ENCODE results near the gene HNRNPA3. TPM values are rescaled to one million over a fixed set of nuclear protein-coding genes. Genes with fewer than 3 reads are reported as not detected.
"Not testable (repeated sequence)": the region's sequence is repeated elsewhere in the genome, so short reads cannot be mapped to it uniquely, and the experiment has no call there.

Gene HNRNPA3
- total and polyA plus RNA-seq, 10 of the 15 experiments (the other 5 are each of a cell fraction or from before 2014, with no cell fraction given): 40.4 to 343 (median 206) TPM

- H3K27me3 ChIP-seq (replicated peaks in 1 of 2; ENCODE audit: control insufficient read depth in 2 of 2, insufficient read depth in 2 of 2, low read length in 1 of 2); FAIRE-seq; BruUV-seq (replicated peaks); H3K4me3 ChIP-seq; H3K27ac ChIP-seq (ENCODE audit: control insufficient read depth, insufficient read depth); H3K9ac ChIP-seq (ENCODE audit: control insufficient read depth, insufficient read depth, low read length); intact Hi-C loops (cut with micrococcal nuclease; ENCODE audit: unreplicated experiment); H3K4me1 ChIP-seq (ENCODE audit: control insufficient read depth, insufficient read depth, low read length); H3K9me3 ChIP-seq (replicated peaks; ENCODE audit: control insufficient read depth, insufficient read depth, low read length); H3K79me2 ChIP-seq (ENCODE audit: control insufficient read depth, insufficient read depth, low read length); H4K20me1 ChIP-seq (ENCODE audit: control insufficient read depth, insufficient read depth); H3K4me2 ChIP-seq (ENCODE audit: control insufficient read depth, insufficient read depth); in situ Hi-C loops (cut with MboI); H3K36me3 ChIP-seq (ENCODE audit: control insufficient read depth in 2 of 2, insufficient read depth in 2 of 2, low read length in 1 of 2); H2AFZ ChIP-seq (ENCODE audit: control insufficient read depth, low read depth, low read length); ATAC-seq; DNase-seq (ENCODE audit: low read depth, low spot score); RAD21 ChIA-PET (ENCODE audit: unreplicated experiment): not testable (repeated sequence)
- ChIA-PET CTCF (interaction anchor here (0.7 to 0.8 kb wide), 2 partner anchors 14 to 813 kb away, joined by 3 read pairs; no protein-coding TSS in a partner anchor), POLR2A (interaction anchor here (0.8 kb wide), 1 partner anchor 10 kb away, joined by 3 read pairs; no protein-coding TSS in a partner anchor), SMC1A (ENCODE audit: uncharacterized antibody, unreplicated experiment) (interaction anchor here (1.0 to 1.8 kb wide), 2 partner anchors 10 to 11 kb away, joined by 3 to 4 read pairs; no protein-coding TSS in a partner anchor)
Observed at GRCh38 chr2:177179671-177180070, 32.9 kb upstream of the HNRNPA3 start.

DNA sequence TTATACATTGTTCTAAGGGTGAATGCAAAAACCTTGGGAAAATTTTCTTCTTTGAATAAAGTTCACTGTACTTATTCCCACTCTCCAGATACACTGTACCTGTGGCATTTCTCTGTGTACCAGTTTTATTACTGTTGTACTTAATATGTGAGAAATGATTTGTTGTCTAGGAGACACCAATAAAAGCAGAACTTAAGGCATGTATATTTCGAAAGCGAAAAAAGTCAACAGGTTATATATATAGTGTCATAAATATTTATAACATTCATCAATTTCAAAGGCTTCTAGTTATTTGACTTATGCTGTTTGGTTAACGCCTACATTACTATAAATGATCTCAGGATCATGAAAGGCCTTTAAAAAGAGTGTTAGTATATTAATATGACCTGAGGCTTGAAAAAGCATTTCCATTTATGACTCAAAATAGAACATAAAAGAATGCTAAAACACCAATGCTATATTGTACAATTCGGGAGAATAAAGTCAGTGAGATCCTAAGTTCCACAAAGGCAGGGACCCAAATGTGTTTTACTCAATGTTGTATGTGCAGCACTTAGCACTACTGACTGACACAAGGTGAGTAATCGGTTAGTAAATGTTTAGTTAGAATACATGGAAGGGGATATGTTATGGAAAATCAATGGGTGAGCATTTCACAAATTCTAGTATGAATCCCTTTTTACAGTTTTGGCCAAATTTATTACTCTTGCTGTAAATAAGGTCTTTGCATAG, 32.2 kb upstream of the HNRNPA3 start:
- Histone ChIP-seq H3K27ac (ENCODE audit: control insufficient read depth, insufficient read depth) (no peak overlapping the region), H3K79me2 (ENCODE audit: control insufficient read depth, insufficient read depth, low read length) (no peaks in the 10 kb centered on the region), H3K4me2 (ENCODE audit: control insufficient read depth, insufficient read depth) (no peak overlapping the region), H3K9me3 (replicated peaks; ENCODE audit: control insufficient read depth, insufficient read depth, low read length) (no peaks in the 10 kb centered on the region), H3K9ac (ENCODE audit: control insufficient read depth, insufficient read depth, low read length) (no peak overlapping the region), H3K27me3 (replicated peaks in 1 of 2; ENCODE audit: control insufficient read depth in 2 of 2, insufficient read depth in 2 of 2, low read length in 1 of 2) (no peaks in the 10 kb centered on the region), H3K4me1 (ENCODE audit: control insufficient read depth, insufficient read depth, low read length) (no peaks in the 10 kb centered on the region), H3K36me3 (ENCODE audit: control insufficient read depth in 2 of 2, insufficient read depth in 2 of 2, low read length in 1 of 2) (no peaks in the 10 kb centered on the region), H3K4me3 (no peak overlapping the region), H4K20me1 (ENCODE audit: control insufficient read depth, insufficient read depth) (no peaks in the 10 kb centered on the region), H2AFZ (ENCODE audit: control insufficient read depth, low read depth, low read length) (no peak overlapping the region)
- FAIRE-seq (no peak), ATAC-seq (no peak; the same call in 1 of the 3 replicates), DNase-seq (ENCODE audit: low read depth, low spot score) (no peak)
- SMC1A ChIA-PET (ENCODE audit: uncharacterized antibody, unreplicated experiment): no interaction called here
- 47% methylated on average over 5 of the region's 5 CpGs for WGBS (ENCODE audit: insufficient coverage, insufficient replicate concordance, low lambda C conversion rate, missing lambda C conversion rate)
- CTCF ChIA-PET: interaction anchor here (0.7 to 1.0 kb wide), 4 partner anchors 13 to 814 kb away, joined by 3 read pairs; no protein-coding TSS in a partner anchor
- intact Hi-C loops (cut with micrococcal nuclease; ENCODE audit: unreplicated experiment) (no loop called here), in situ Hi-C loops (cut with MboI) (no loop called here)
- RAD21 ChIA-PET (ENCODE audit: unreplicated experiment): interaction anchor here (0.9 kb wide), 1 partner anchor 81 kb away, joined by 3 read pairs; no protein-coding TSS in a partner anchor
- POLR2A ChIA-PET: interaction anchor here (0.8 kb wide), 1 partner anchor 11 kb away, joined by 3 read pairs; no protein-coding TSS in a partner anchor
- no TSS peak for BruUV-seq (replicated peaks)
- TF ChIP-seq CHD4 (IDR thresholded peaks at IDR 0.05): no peak
